Duodenal mucosa (tissue), 2 donors: ENCODE measurements around the gene SYT14.
"Not testable (repeated sequence)": the region's sequence is repeated elsewhere in the genome, so short reads cannot be mapped to it uniquely, and the experiment has no call there.

Source experiments
- H3K27ac ChIP-seq: one replicate; pipeline ENCODE4 v1.7.0; 2013; ENCODE audit warnings: low read depth, low read length
- H3K27me3 ChIP-seq, 2 donors: one replicate each; pipeline ENCODE4 v1.7.0; 2013; ENCODE audit warnings: low read length in 2 of 2, control low read depth in 1 of 2; ENCODE audit not compliant: insufficient read depth in 2 of 2, control insufficient read depth in 1 of 2
- H3K36me3 ChIP-seq, 2 donors: one replicate each; pipeline ENCODE4 v1.7.0; 2013; ENCODE audit warnings: low read length in 2 of 2, control low read depth in 1 of 2; ENCODE audit not compliant: insufficient read depth in 2 of 2, control insufficient read depth in 1 of 2
- H3K4me1 ChIP-seq, 2 donors: one replicate each; pipeline ENCODE4 v1.7.0; 2013; ENCODE audit warnings: low read length in 2 of 2, control low read depth in 1 of 2; ENCODE audit not compliant: insufficient read depth in 2 of 2, control insufficient read depth in 1 of 2
- H3K4me3 ChIP-seq, 2 donors: one replicate each; pipeline ENCODE4 v1.7.0; 2013; ENCODE audit warnings: low read length in 2 of 2, low read depth in 1 of 2
- H3K9ac ChIP-seq, 2 donors: one replicate each; pipeline ENCODE4 v1.7.0; 2013; ENCODE audit warnings: low read length in 2 of 2, low read depth in 1 of 2
- H3K9me3 ChIP-seq, 2 donors: one replicate each; pipeline ENCODE4 v1.7.0; 2013; ENCODE audit warnings: low read length in 2 of 2, control low read depth in 1 of 2; ENCODE audit not compliant: control insufficient read depth in 1 of 2

SYT14 gene

GRCh38 chr1:209937996-209938959 is at the start of gene SYT14:
Gene SYT14, plus strand, starts transcription at chr1:209938217. Its CDS starts 48 bp downstream, at chr1:209938265.
- no peak within 1 kb of the TSS for H3K4me3 ChIP-seq

DNA sequence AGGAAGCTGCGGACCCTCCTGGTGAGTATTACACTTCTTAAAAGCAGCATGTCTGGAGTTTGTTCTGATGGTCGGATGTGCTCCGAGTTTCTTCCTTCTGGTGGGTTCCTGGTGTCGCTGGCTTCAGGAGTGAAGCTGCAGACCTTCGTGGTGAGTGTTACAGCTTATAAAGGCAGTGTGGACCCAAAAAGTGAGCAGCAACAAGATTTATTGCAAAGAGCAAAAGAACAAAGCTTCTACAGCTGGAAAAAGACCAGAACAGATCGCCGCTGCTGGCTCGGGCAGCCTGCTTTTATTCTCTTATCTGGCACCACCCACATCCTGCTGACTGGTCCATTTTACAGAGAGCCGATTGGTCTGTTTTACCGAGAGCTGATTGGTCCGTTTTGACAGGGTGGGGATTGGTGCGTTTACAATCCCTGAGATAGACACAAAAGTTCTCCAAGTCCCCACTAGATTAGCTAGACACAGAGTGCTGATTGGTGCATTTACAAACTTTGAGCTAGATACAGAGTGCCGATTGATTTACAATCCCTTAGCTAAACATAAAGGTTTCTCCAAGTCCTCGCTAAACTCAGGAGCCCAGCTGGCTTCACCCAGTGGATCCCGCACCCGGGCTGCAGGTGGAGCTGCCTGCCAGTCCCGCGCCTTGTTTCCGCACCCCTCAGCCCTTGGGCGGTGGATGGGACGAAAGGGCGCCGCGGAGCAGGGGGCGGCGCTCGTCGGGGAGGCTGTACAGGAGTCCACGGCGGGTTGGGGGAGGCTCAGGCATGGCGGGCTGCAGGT is 49.5 kb upstream of the SYT14 start:
- H3K27me3 ChIP-seq, H3K4me3 ChIP-seq, H3K4me1 ChIP-seq, H3K9me3 ChIP-seq, H3K27ac ChIP-seq, H3K36me3 ChIP-seq, H3K9ac ChIP-seq: not testable (repeated sequence)

More at GRCh38 chr1:209937996-209938959, at the start of gene SYT14:
- Histone ChIP-seq H3K9ac (no peak within 1 kb of the TSS), H3K4me1 (no peaks in the 10 kb centered on the region), H3K9me3 (no peaks in the 10 kb centered on the region), H3K27me3 (peaks cover 10 to 34% of the 10 kb centered on the region in 2 donors), H3K36me3 (no peaks in the 10 kb centered on the region), H3K27ac (no peak within 1 kb of the TSS)

DNA sequence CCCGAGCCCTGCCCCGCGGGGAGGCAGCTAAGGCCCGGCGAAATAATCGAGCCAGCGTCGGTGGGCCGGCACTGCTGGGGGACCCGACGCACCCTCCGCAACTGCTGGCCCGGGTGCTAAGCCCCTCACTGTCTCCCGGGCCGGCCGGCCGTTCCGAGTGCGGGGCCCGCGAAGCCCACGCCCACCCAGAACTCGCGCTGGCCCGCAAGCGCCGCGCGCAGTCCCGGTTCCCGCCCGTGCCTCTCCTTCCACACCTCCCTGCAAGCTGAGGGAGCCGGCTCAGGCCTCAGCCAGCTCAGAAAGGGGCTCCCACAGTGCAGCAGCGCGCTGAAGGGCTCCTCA is 49.0 kb upstream of the SYT14 start:
- no peak overlapping the region for H3K9ac ChIP-seq
- H3K36me3 ChIP-seq: no peaks in the 10 kb centered on the region
- H3K9me3 ChIP-seq: no peaks in the 10 kb centered on the region
- H3K27ac ChIP-seq: no peak overlapping the region
- no peaks in the 10 kb centered on the region for H3K4me1 ChIP-seq
- H3K4me3 ChIP-seq: no peak overlapping the region
- H3K27me3 ChIP-seq: no peaks in the 10 kb centered on the region

DNA sequence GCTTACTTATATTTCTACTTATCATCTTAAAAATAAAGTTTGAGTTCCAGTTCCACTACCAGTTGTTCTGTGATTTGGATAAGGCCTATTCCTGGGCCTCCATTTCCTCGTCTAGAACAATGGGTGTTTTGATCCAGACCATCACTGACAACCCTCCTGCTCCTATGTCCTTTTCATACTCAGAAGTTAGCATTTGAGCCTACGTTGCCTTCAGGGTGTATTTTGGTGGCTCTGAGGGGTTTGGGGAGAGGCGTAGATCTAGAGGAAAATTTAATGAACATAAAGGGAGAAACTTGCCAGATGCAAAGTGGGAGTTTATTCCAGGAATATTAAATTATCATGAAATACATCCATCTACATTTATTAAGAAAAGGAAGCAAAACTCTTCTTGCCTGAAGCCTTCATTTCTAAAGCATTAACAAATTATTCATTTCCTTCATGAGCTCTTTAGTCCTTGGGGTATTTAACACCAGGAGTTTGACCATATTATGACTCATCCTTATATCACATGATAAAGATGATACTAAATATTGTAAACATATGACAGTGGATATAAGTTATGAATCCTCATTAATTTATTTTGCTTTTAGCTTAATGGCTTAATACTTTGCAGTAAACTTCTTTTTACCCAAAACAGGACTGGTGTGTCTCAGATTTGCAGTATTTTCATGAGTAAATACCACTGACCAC is 47.2 kb upstream of the SYT14 start:
- Histone ChIP-seq H3K27ac (no peak overlapping the region), H3K9me3 (no peaks in the 10 kb centered on the region), H3K36me3 (no peaks in the 10 kb centered on the region), H3K4me1 (no peaks in the 10 kb centered on the region), H3K9ac (no peak overlapping the region), H3K27me3 (no peaks in the 10 kb centered on the region), H3K4me3 (no peak overlapping the region)

- Histone ChIP-seq H3K9me3 (no peaks in the 10 kb centered on the region), H3K27me3 (peaks cover 0 to 8% of the 10 kb centered on the region in 2 donors), H3K9ac (no peak overlapping the region), H3K4me3 (no peak overlapping the region), H3K36me3 (no peaks in the 10 kb centered on the region), H3K27ac (no peak overlapping the region), H3K4me1 (no peaks in the 10 kb centered on the region)
Measured at GRCh38 chr1:209893751-209894150, 44.3 kb upstream of the SYT14 start.

- peaks cover 0 to 8% of the 10 kb centered on the region in 2 donors for H3K27me3 ChIP-seq
- H3K9me3 ChIP-seq: no peaks in the 10 kb centered on the region
- no peak overlapping the region for H3K27ac ChIP-seq
- H3K4me1 ChIP-seq: no peaks in the 10 kb centered on the region
- no peak overlapping the region for H3K4me3 ChIP-seq
- H3K36me3 ChIP-seq: no peaks in the 10 kb centered on the region
- H3K9ac ChIP-seq: no peak overlapping the region
Measured at GRCh38 chr1:209895709-209896108, 42.3 kb upstream of the SYT14 start.

DNA sequence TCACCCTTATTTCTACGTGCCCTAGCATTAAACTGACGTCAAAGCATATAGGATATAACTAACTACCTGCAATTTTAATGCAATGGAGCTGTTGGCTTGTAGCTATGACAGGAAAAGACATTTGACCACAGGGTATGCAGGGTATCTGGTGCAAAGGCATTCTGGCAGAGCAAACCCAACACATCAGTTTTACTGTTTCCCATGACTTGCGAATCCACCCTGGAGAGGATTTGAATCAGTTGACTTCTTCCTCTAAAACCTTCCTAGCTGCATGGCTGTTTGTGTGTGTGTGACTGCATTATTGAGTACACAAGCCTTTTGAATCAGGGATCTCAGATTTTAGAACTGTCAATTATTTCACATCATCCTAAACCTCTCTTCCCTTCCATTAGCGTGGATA is 41.7 kb upstream of the SYT14 start:
- peaks cover 0 to 8% of the 10 kb centered on the region in 2 donors for H3K27me3 ChIP-seq
- no peak overlapping the region for H3K9ac ChIP-seq
- no peaks in the 10 kb centered on the region for H3K9me3 ChIP-seq
- no peak overlapping the region for H3K27ac ChIP-seq
- no peaks in the 10 kb centered on the region for H3K36me3 ChIP-seq
- H3K4me3 ChIP-seq: no peak overlapping the region
- H3K4me1 ChIP-seq: no peaks in the 10 kb centered on the region

GRCh38 chr1:209898271-209898670 is 39.7 kb upstream of the SYT14 start:
- not testable (repeated sequence) for H3K27ac ChIP-seq, H3K9ac ChIP-seq, H3K9me3 ChIP-seq, H3K4me1 ChIP-seq, H3K36me3 ChIP-seq, H3K27me3 ChIP-seq, H3K4me3 ChIP-seq

GRCh38 chr1:209898851-209899250 is 39.2 kb upstream of the SYT14 start:
- H3K9ac ChIP-seq, H3K27ac ChIP-seq, H3K9me3 ChIP-seq, H3K4me3 ChIP-seq, H3K36me3 ChIP-seq, H3K4me1 ChIP-seq, H3K27me3 ChIP-seq: not testable (repeated sequence)

- no peaks in the 10 kb centered on the region for H3K4me1 ChIP-seq
- no peaks in the 10 kb centered on the region for H3K36me3 ChIP-seq
- no peak overlapping the region for H3K27ac ChIP-seq
- no peaks in the 10 kb centered on the region for H3K9me3 ChIP-seq
- H3K27me3 ChIP-seq: peaks cover 0 to 8% of the 10 kb centered on the region in 2 donors
- no peak overlapping the region for H3K4me3 ChIP-seq
- H3K9ac ChIP-seq: no peak overlapping the region
Measured at GRCh38 chr1:209899948-209900347, 38.1 kb upstream of the SYT14 start.
